ENCODE measurements around the gene UNG.

DNA sequence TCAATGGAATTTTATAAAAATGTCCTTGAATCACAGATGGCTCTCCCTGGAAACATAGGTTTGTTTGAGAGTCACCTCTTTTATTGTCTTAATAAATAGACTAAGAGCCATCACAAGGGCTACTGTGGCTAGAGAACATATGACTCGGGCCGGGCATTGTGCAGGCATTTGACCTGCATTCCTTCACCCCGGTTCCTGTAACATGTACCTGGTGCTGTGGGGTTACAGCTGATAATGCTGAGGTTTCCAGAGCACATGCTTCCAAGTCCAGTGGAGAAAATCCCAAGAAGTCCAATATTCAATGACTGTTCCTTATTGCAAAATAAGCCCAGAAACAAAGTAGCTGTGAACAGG lies 18.0 kb downstream of the UNG start:
- no peak for TF ChIP-seq CTCF (IDR thresholded peaks at IDR 0.05)
- no peak for TF ChIP-seq EZH2 (IDR thresholded peaks at IDR 0.05; ENCODE audit: borderline replicate concordance, insufficient read depth, low read depth, low read length, poor library complexity, severe bottlenecking)
